ENCODE results near the gene PPM1L. TPM values are rescaled to one million over a fixed set of nuclear protein-coding genes. Genes with fewer than 3 reads are reported as not detected.

The PPM1L gene
- total RNA-seq, 1 experiment from 2014 or later = 10.6 TPM

DNA sequence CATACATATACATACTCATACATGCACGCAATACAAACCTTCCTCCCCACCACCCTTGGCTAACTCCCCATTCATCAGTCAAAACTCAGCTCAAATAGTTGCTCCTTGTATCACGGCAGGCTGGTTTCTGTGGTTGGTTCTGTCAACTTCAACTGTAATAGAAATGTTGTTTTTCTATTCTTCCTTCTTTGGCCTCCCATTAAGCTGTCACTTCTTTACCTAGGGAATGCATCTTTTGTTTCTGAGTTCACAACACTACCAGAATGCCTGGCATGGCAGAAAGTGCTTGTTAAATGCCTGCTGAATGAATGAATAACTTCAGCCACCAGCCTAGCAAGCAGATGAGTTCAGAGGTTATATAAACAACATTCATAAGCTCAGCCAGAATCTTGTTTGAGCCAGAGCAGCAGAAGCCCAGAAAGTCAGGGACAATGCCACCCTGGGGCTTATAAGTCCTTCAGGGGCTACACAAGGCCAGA, 286.0 kb downstream of the PPM1L start:
- no peak overlapping the region for H3K4me3 ChIP-seq (ENCODE audit: low read depth, low read length, poor library complexity, severe bottlenecking)
- H3K9me3 ChIP-seq (ENCODE audit: low read depth, low read length, poor library complexity, severe bottlenecking) = no peaks in the 10 kb centered on the region
- no peak overlapping the region for H3K27ac ChIP-seq (ENCODE audit: low read depth, low read length, poor library complexity, severe bottlenecking)
- DNase-seq (ENCODE audit: low spot score) = no peak
- no peak for TF ChIP-seq EZH2 (IDR thresholded peaks at IDR 0.05; ENCODE audit: borderline replicate concordance, low read depth, low read length, poor library complexity, severe bottlenecking)
- TF ChIP-seq, protein P1, sequence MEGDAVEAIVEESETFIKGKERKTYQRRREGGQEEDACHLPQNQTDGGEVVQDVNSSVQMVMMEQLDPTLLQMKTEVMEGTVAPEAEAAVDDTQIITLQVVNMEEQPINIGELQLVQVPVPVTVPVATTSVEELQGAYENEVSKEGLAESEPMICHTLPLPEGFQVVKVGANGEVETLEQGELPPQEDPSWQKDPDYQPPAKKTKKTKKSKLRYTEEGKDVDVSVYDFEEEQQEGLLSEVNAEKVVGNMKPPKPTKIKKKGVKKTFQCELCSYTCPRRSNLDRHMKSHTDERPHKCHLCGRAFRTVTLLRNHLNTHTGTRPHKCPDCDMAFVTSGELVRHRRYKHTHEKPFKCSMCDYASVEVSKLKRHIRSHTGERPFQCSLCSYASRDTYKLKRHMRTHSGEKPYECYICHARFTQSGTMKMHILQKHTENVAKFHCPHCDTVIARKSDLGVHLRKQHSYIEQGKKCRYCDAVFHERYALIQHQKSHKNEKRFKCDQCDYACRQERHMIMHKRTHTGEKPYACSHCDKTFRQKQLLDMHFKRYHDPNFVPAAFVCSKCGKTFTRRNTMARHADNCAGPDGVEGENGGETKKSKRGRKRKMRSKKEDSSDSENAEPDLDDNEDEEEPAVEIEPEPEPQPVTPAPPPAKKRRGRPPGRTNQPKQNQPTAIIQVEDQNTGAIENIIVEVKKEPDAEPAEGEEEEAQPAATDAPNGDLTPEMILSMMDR (conservative IDR thresholded peaks at IDR 0.05; ENCODE audit: low read depth, low read length) = no peak
- H3K36me3 ChIP-seq (ENCODE audit: insufficient read depth, low read length, poor library complexity, severe bottlenecking) = no peaks in the 10 kb centered on the region
- no peaks in the 10 kb centered on the region for H3K27me3 ChIP-seq (replicated peaks; ENCODE audit: insufficient read depth, low read depth, low read length, poor library complexity)
- intact Hi-C loops (cut with micrococcal nuclease; ENCODE audit: unreplicated experiment) = no loop called here
- CTCF ChIA-PET = interaction anchor here (0.5 to 0.6 kb wide), 2 partner anchors 11 to 118 kb away, joined by 3 read pairs; no protein-coding TSS in a partner anchor
- POLR2A ChIA-PET (ENCODE audit: low non-redundant PET) = no interaction called here
- BruUV-seq (replicated peaks) = no TSS peak
- H3K4me1 ChIP-seq (ENCODE audit: insufficient read depth, low read length, poor library complexity, severe bottlenecking) = no peaks in the 10 kb centered on the region

GRCh38 chr3:161043336-161044035, 287.5 kb downstream of the PPM1L start:
- no peaks in the 10 kb centered on the region for H3K4me1 ChIP-seq (ENCODE audit: insufficient read depth, low read length, poor library complexity, severe bottlenecking)
- H3K27ac ChIP-seq (ENCODE audit: low read depth, low read length, poor library complexity, severe bottlenecking) = no peak overlapping the region
- no peaks in the 10 kb centered on the region for H3K9me3 ChIP-seq (ENCODE audit: low read depth, low read length, poor library complexity, severe bottlenecking)
- DNase-seq (ENCODE audit: low spot score) = no peak
- H3K4me3 ChIP-seq (ENCODE audit: low read depth, low read length, poor library complexity, severe bottlenecking) = no peak overlapping the region
- POLR2A ChIA-PET (ENCODE audit: low non-redundant PET) = no interaction called here
- intact Hi-C loops (cut with micrococcal nuclease; ENCODE audit: unreplicated experiment) = no loop called here
- TF ChIP-seq EZH2 (IDR thresholded peaks at IDR 0.05; ENCODE audit: borderline replicate concordance, low read depth, low read length, poor library complexity, severe bottlenecking) = no peak
- TF ChIP-seq, protein P1 (conservative IDR thresholded peaks at IDR 0.05; ENCODE audit: low read depth, low read length) = no peak
- no TSS peak for BruUV-seq (replicated peaks)
- CTCF ChIA-PET = no interaction called here
- H3K36me3 ChIP-seq (ENCODE audit: insufficient read depth, low read length, poor library complexity, severe bottlenecking) = no peaks in the 10 kb centered on the region
- H3K27me3 ChIP-seq (replicated peaks; ENCODE audit: insufficient read depth, low read depth, low read length, poor library complexity) = no peaks in the 10 kb centered on the region

GRCh38 chr3:161049683-161050248, 293.7 kb downstream of the PPM1L start:
- no peak for DNase-seq (ENCODE audit: low spot score)
- H3K4me1 ChIP-seq (ENCODE audit: insufficient read depth, low read length, poor library complexity, severe bottlenecking) = no peaks in the 10 kb centered on the region
- no peaks in the 10 kb centered on the region for H3K9me3 ChIP-seq (ENCODE audit: low read depth, low read length, poor library complexity, severe bottlenecking)
- H3K27me3 ChIP-seq (replicated peaks; ENCODE audit: insufficient read depth, low read depth, low read length, poor library complexity) = no peaks in the 10 kb centered on the region
- H3K27ac ChIP-seq (ENCODE audit: low read depth, low read length, poor library complexity, severe bottlenecking) = no peak overlapping the region
- H3K4me3 ChIP-seq (ENCODE audit: low read depth, low read length, poor library complexity, severe bottlenecking) = no peak overlapping the region
- intact Hi-C loops (cut with micrococcal nuclease; ENCODE audit: unreplicated experiment) = no loop called here
- POLR2A ChIA-PET (ENCODE audit: low non-redundant PET) = no interaction called here
- no peak for TF ChIP-seq EZH2 (IDR thresholded peaks at IDR 0.05; ENCODE audit: borderline replicate concordance, low read depth, low read length, poor library complexity, severe bottlenecking)
- no TSS peak for BruUV-seq (replicated peaks)
- H3K36me3 ChIP-seq (ENCODE audit: insufficient read depth, low read length, poor library complexity, severe bottlenecking) = no peaks in the 10 kb centered on the region
- CTCF ChIA-PET = no interaction called here
